Breast epithelium (tissue), 3 donors: Measurements from ENCODE around the gene DRG1. TPM values are rescaled to one million over a fixed set of nuclear protein-coding genes. Genes with fewer than 3 reads are reported as not detected.

ENCODE experiments used
- total RNA-seq, 3 donors: library from RNA; depleted of rRNA; stranded (reverse); fragments of >200 nt; gene quantifications; one replicate each; pipeline ENCODE4 v1.1.0, GENCODE V29; 2016

Gene DRG1
- total RNA-seq, 3 donors from 2014 or later, result 62.3 to 80.3 (median 74.9) TPM

Other genes starting within 250 kb of the DRG1 start
- 10 to 100 TPM; 32.8 to 42.6 (median 38.3) TPM for gene RNF185, start 239.4 kb upstream of the DRG1 start, total RNA-seq
- gene LIMK2, start 187.3 kb upstream of the DRG1 start, total RNA-seq, result 100 to 1,000 TPM in 2 of 3 donors, 1 to 10 TPM in 1; 6.9 to 146 (median 135) TPM
- 100 to 1,000 TPM in 1 of 3 donors, 10 to 100 TPM in 2; 43.3 to 109 (median 72.5) TPM for gene PIK3IP1, start 107.1 kb upstream of the DRG1 start, total RNA-seq
- 10 to 100 TPM; 15.4 to 49.6 (median 40.6) TPM for gene PATZ1, start 53.3 kb upstream of the DRG1 start, total RNA-seq
- gene EIF4ENIF1, start 90.2 kb downstream of the DRG1 start, total RNA-seq, result 10 to 100 TPM; 15.2 to 23.3 (median 20.0) TPM
- 10 to 100 TPM; 17.4 to 62.9 (median 42.1) TPM for gene SFI1, start 96.9 kb downstream of the DRG1 start, total RNA-seq